Hematopoietic multipotent progenitor cell treated with erythropoietin and hydrocortisone succinate and interleukin-3 and kit ligand, for 15 days (in vitro differentiated cells): Measurements from ENCODE around the gene ALOXE3.
A peak's percentile ranks its signal among the peaks of the same experiment; 100 is the strongest.

Experiments
- DNase-seq: peaks from one replicate; pipeline ENCODE4 v3.0.0-alpha.2; 2015; ENCODE audit warnings: low spot score

The ALOXE3 gene

GRCh38 chr17:8153957-8154607 lies 35.8 kb upstream of the ALOXE3 start:
- peak; percentile 98 for DNase-seq

GRCh38 chr17:8153525-8153956 lies 35.2 kb upstream of the ALOXE3 start:
- DNase-seq: no peak

- no peak for DNase-seq
Observed at GRCh38 chr17:8153031-8153451, 34.7 kb upstream of the ALOXE3 start.

- DNase-seq: peak; percentile 92
Observed at GRCh38 chr17:8152112-8152775, 33.9 kb upstream of the ALOXE3 start, which contains the start of gene PER1. TSS of gene PER1 (minus strand) at chr17:8152404. CDS start at chr17:8150706, 1,698 bp downstream.

- no peak for DNase-seq
Observed at GRCh38 chr17:8151641-8152111, 33.4 kb upstream of the ALOXE3 start.

- peak; percentile 68 for DNase-seq
Observed at GRCh38 chr17:8151120-8151640, 32.9 kb upstream of the ALOXE3 start.

- DNase-seq: no peak
Observed at GRCh38 chr17:8150194-8151119, 32.1 kb upstream of the ALOXE3 start.

- DNase-seq: no peak
Observed at GRCh38 chr17:8149419-8150193, 31.3 kb upstream of the ALOXE3 start.

GRCh38 chr17:8148560-8148959 lies 30.2 kb upstream of the ALOXE3 start:
- DNase-seq: no peak

- DNase-seq: no peak
Observed at GRCh38 chr17:8147805-8148404, 29.6 kb upstream of the ALOXE3 start.

GRCh38 chr17:8147141-8147804 lies 29.0 kb upstream of the ALOXE3 start:
- no peak for DNase-seq

GRCh38 chr17:8146381-8147140 lies 28.2 kb upstream of the ALOXE3 start:
- no peak for DNase-seq

- no peak for DNase-seq
Observed at GRCh38 chr17:8145811-8146210, 27.5 kb upstream of the ALOXE3 start.

GRCh38 chr17:8144401-8145231 lies 26.3 kb upstream of the ALOXE3 start:
- DNase-seq: no peak

GRCh38 chr17:8143581-8144400 lies 25.5 kb upstream of the ALOXE3 start:
- DNase-seq: no peak

- DNase-seq: no peak
Observed at GRCh38 chr17:8142887-8143580, 24.7 kb upstream of the ALOXE3 start.
